Mesendoderm (in vitro differentiated cells): ENCODE data around the gene U2AF2.

Experiments used
- DNase-seq: peaks from one replicate; pipeline ENCODE4 v3.0.0; 2013
- H2AK5ac ChIP-seq: 2 replicates; pipeline ENCODE4 v1.6.1; 2013; ENCODE audit warnings: low read length, inconsistent platforms
- H2BK120ac ChIP-seq: 2 replicates; pipeline ENCODE4 v1.6.1; 2013; ENCODE audit warnings: low read depth, mild to moderate bottlenecking, low read length, moderate library complexity, mixed read lengths
- H2BK15ac ChIP-seq: replicated peaks from 2 replicates; pipeline ENCODE4 v1.6.1; 2013; ENCODE audit warnings: low read depth, mild to moderate bottlenecking, moderate library complexity
- H2BK5ac ChIP-seq: 2 replicates; pipeline ENCODE4 v1.6.1; 2013; ENCODE audit warnings: low read length, inconsistent platforms
- H3K18ac ChIP-seq: 2 replicates; pipeline ENCODE4 v1.6.1; 2013; ENCODE audit warnings: mild to moderate bottlenecking, low read length, mixed read lengths
- H3K23ac ChIP-seq: one replicate; pipeline ENCODE4 v1.6.1; 2013; ENCODE audit warnings: low read length
- H3K27ac ChIP-seq: 2 replicates; pipeline ENCODE4 v1.5.1; 2013; ENCODE audit warnings: low read depth, mild to moderate bottlenecking, inconsistent platforms, low read length, moderate library complexity
- H3K27me3 ChIP-seq: 2 replicates; pipeline ENCODE4 v1.6.1; 2013; ENCODE audit warnings: low read length, control low read depth, mild to moderate bottlenecking, inconsistent platforms; ENCODE audit not compliant: insufficient read depth, poor library complexity
- H3K36me3 ChIP-seq: 2 replicates; pipeline ENCODE4 v1.6.1; 2013; ENCODE audit warnings: low read length, inconsistent platforms; ENCODE audit not compliant: control insufficient read depth, insufficient read depth
- H3K4ac ChIP-seq: one replicate; pipeline ENCODE4 v1.6.1; 2013; ENCODE audit warnings: low read depth, mild to moderate bottlenecking, low read length, moderate library complexity
- H3K4me1 ChIP-seq: 2 replicates; pipeline ENCODE4 v1.6.1; 2013; ENCODE audit warnings: low read depth, low read length, inconsistent platforms; ENCODE audit not compliant: control insufficient read depth
- H3K4me2 ChIP-seq: 2 replicates; pipeline ENCODE4 v1.6.1; 2013; ENCODE audit warnings: low read length
- H3K4me3 ChIP-seq: 2 replicates; pipeline ENCODE4 v1.5.1; 2013; ENCODE audit warnings: mild to moderate bottlenecking, low read length
- H3K56ac ChIP-seq: one replicate; pipeline ENCODE4 v1.6.1; 2013; ENCODE audit warnings: low read length
- H3K79me1 ChIP-seq: 2 replicates; pipeline ENCODE4 v1.6.1; 2013; ENCODE audit warnings: low read length, inconsistent platforms
- H3K79me2 ChIP-seq: 2 replicates; pipeline ENCODE4 v1.6.1; 2013; ENCODE audit warnings: mild to moderate bottlenecking, low read length; ENCODE audit not compliant: control insufficient read depth, insufficient read depth
- H3K9ac ChIP-seq: 2 replicates; pipeline ENCODE4 v1.6.1; 2013; ENCODE audit warnings: low read length, inconsistent platforms
- H4K5ac ChIP-seq: one replicate; pipeline ENCODE4 v1.6.1; 2013; ENCODE audit warnings: low read length
- H4K8ac ChIP-seq: one replicate; pipeline ENCODE4 v1.6.1; 2013; ENCODE audit warnings: low read depth, mild to moderate bottlenecking, control low read depth, low read length, moderate library complexity
- WGBS: extraction: QIAGEN DNeasy Blood & Tissue Kit; methylation state at CpG from one replicate; pipeline ENCODE4 v1.1.7; 2013; ENCODE audit warnings: low lambda C conversion rate, missing lambda C conversion rate; ENCODE audit not compliant: insufficient coverage; ENCODE audit errors: extremely low coverage; 5-methylcytosine and 5-hydroxymethylcytosine counted together

The U2AF2 gene

GRCh38 chr19:55609326-55609725 lies 45.5 kb upstream of the U2AF2 start:
- Histone ChIP-seq H2BK120ac (no peak overlapping the region), H3K9ac (no peak overlapping the region), H2AK5ac (no peak overlapping the region), H3K27me3 (no peaks in the 10 kb centered on the region), H3K36me3 (no peaks in the 10 kb centered on the region), H3K23ac (no peak overlapping the region), H3K79me1 (peaks cover 17% of the 10 kb centered on the region), H2BK5ac (no peak overlapping the region), H3K4me1 (peaks cover 4% of the 10 kb centered on the region), H2BK15ac (no peak overlapping the region), H3K56ac (no peak overlapping the region), H3K18ac (no peak overlapping the region), H3K4me3 (no peak overlapping the region), H4K8ac (no peak overlapping the region), H3K4ac (no peak overlapping the region), H3K79me2 (peaks cover 2% of the 10 kb centered on the region), H3K27ac (no peak overlapping the region), H3K4me2 (no peak overlapping the region), H4K5ac (no peak overlapping the region)
- WGBS: no CpG with 5 or more reads among the region's 5 CpGs
- no peak for DNase-seq

GRCh38 chr19:55611300-55611982 lies 43.4 kb upstream of the U2AF2 start:
- Histone ChIP-seq H3K56ac (no peak overlapping the region), H3K9ac (no peak overlapping the region), H3K79me1 (peaks cover 16% of the 10 kb centered on the region), H3K27ac (no peak overlapping the region), H3K79me2 (peaks cover 2% of the 10 kb centered on the region), H4K5ac (no peak overlapping the region), H3K4me2 (no peak overlapping the region), H3K23ac (no peak overlapping the region), H2BK5ac (no peak overlapping the region), H3K4me3 (no peak overlapping the region), H4K8ac (no peak overlapping the region), H3K27me3 (no peaks in the 10 kb centered on the region), H3K4me1 (peaks cover 4% of the 10 kb centered on the region), H2AK5ac (no peak overlapping the region), H3K18ac (no peak overlapping the region), H2BK120ac (no peak overlapping the region), H3K36me3 (peaks cover 2% of the 10 kb centered on the region), H3K4ac (no peak overlapping the region), H2BK15ac (no peak overlapping the region)
- DNase-seq: no peak
- WGBS: no CpG with 5 or more reads among the region's 15 CpGs

GRCh38 chr19:55611983-55612645 lies 42.7 kb upstream of the U2AF2 start:
- Histone ChIP-seq H3K27ac (no peak overlapping the region), H3K79me2 (no peaks in the 10 kb centered on the region), H3K4me2 (no peak overlapping the region), H3K36me3 (peaks cover 2% of the 10 kb centered on the region), H3K79me1 (peaks cover 10% of the 10 kb centered on the region), H3K18ac (no peak overlapping the region), H3K27me3 (no peaks in the 10 kb centered on the region), H3K4me1 (no peaks in the 10 kb centered on the region), H3K23ac (no peak overlapping the region), H3K4ac (no peak overlapping the region), H2BK120ac (no peak overlapping the region), H2BK5ac (no peak overlapping the region), H3K4me3 (no peak overlapping the region), H4K8ac (no peak overlapping the region), H3K9ac (no peak overlapping the region), H2BK15ac (no peak overlapping the region), H3K56ac (no peak overlapping the region), H4K5ac (no peak overlapping the region), H2AK5ac (no peak overlapping the region)
- DNase-seq: no peak
- WGBS: no CpG with 5 or more reads among the region's 3 CpGs

GRCh38 chr19:55613396-55613795 lies 41.4 kb upstream of the U2AF2 start:
- no CpG with 5 or more reads among the region's 27 CpGs for WGBS
- Histone ChIP-seq H3K79me2 (no peaks in the 10 kb centered on the region), H3K9ac (no peak overlapping the region), H3K79me1 (peaks cover 4% of the 10 kb centered on the region), H3K4ac (no peak overlapping the region), H3K36me3 (peaks cover 4% of the 10 kb centered on the region), H3K27me3 (no peaks in the 10 kb centered on the region), H2BK5ac (no peak overlapping the region), H3K4me2 (no peak overlapping the region), H2BK15ac (no peak overlapping the region), H3K18ac (no peak overlapping the region), H2BK120ac (no peak overlapping the region), H3K4me1 (no peaks in the 10 kb centered on the region), H3K23ac (no peak overlapping the region), H4K8ac (no peak overlapping the region), H3K56ac (no peak overlapping the region), H3K27ac (no peak overlapping the region), H2AK5ac (no peak overlapping the region), H3K4me3 (no peak overlapping the region), H4K5ac (no peak overlapping the region)
- no peak for DNase-seq

- Histone ChIP-seq H4K8ac (no peak overlapping the region), H3K27ac (no peak overlapping the region), H3K56ac (no peak overlapping the region), H4K5ac (no peak overlapping the region), H3K27me3 (no peaks in the 10 kb centered on the region), H3K79me1 (peaks cover 4% of the 10 kb centered on the region), H3K9ac (no peak overlapping the region), H3K36me3 (peaks cover 4% of the 10 kb centered on the region), H3K4me3 (no peak overlapping the region), H2BK15ac (no peak overlapping the region), H2BK5ac (no peak overlapping the region), H2AK5ac (no peak overlapping the region), H3K4me2 (no peak overlapping the region), H3K4me1 (no peaks in the 10 kb centered on the region), H3K23ac (no peak overlapping the region), H3K4ac (no peak overlapping the region), H3K79me2 (no peaks in the 10 kb centered on the region), H2BK120ac (no peak overlapping the region), H3K18ac (no peak overlapping the region)
- DNase-seq: no peak
- WGBS: 100% methylated on average over 4 of the region's 75 CpGs
Observed at GRCh38 chr19:55613930-55614710, 40.7 kb upstream of the U2AF2 start.
